DND-41 (cell line): Measurements from ENCODE around the gene ASPDH.
A peak's percentile ranks its signal among the peaks of the same experiment; 100 is the strongest.

Experiments
- ATAC-seq: fragments of 200-7000 bp; cut with Tn5 transposase; 3 replicates; pipeline ENCODE4 v1.9.1; 2021; ENCODE audit warnings: low read depth; ENCODE audit not compliant: insufficient read depth
- DNase-seq: peaks from one replicate; pipeline ENCODE4 v3.0.0-alpha.2; 2020
- H2AFZ ChIP-seq: 2 replicates; pipeline ENCODE4 v1.6.0; 2012; ENCODE audit warnings: low read depth, low read length
- H3K27ac ChIP-seq: 2 replicates; pipeline ENCODE4 v1.5.1; 2012; ENCODE audit warnings: low read length, inconsistent platforms
- H3K27me3 ChIP-seq: fragments of 200-600 bp; sonication (generic); 2 replicates; pipeline ENCODE4 v1.6.0; 2012; ENCODE audit warnings: low read length, mild to moderate bottlenecking, inconsistent platforms; ENCODE audit not compliant: insufficient read depth, poor library complexity
- H3K36me3 ChIP-seq: 2 replicates; pipeline ENCODE4 v1.5.1; 2012; ENCODE audit warnings: low read length, inconsistent platforms; ENCODE audit not compliant: insufficient read depth
- H3K4me1 ChIP-seq: 2 replicates; pipeline ENCODE4 v1.5.1; 2012; ENCODE audit warnings: mild to moderate bottlenecking, low read length; ENCODE audit not compliant: insufficient read depth
- H3K4me2 ChIP-seq: 2 replicates; pipeline ENCODE4 v1.6.0; 2012; ENCODE audit warnings: mild to moderate bottlenecking, moderate library complexity, low read length, inconsistent platforms; ENCODE audit not compliant: insufficient read depth
- H3K4me3 ChIP-seq, 2 experiments: fragments of 200-600 bp in 1 of 2; shearing (Covaris generic) in 1 of 2; 2 replicates each; pipeline ENCODE4 v1.5.1; 2012 to 2016; ENCODE audit warnings: inconsistent platforms in 2 of 2, low read length in 2 of 2, mild to moderate bottlenecking in 2 of 2, low read depth in 1 of 2, moderate library complexity in 1 of 2
- H3K79me2 ChIP-seq: 2 replicates; pipeline ENCODE4 v1.6.0; 2012; ENCODE audit warnings: low read length, inconsistent platforms; ENCODE audit not compliant: insufficient read depth
- H3K9ac ChIP-seq: 2 replicates; pipeline ENCODE4 v1.6.0; 2012; ENCODE audit warnings: low read depth, mild to moderate bottlenecking, inconsistent platforms, low read length, moderate library complexity
- H3K9me3 ChIP-seq: 2 replicates; pipeline ENCODE4 v1.5.1; 2012; ENCODE audit warnings: low read length, moderate library complexity, mild to moderate bottlenecking, inconsistent platforms; ENCODE audit not compliant: insufficient read depth, severe bottlenecking
- H4K20me1 ChIP-seq: 2 replicates; pipeline ENCODE4 v1.6.0; 2012; ENCODE audit warnings: low read length; ENCODE audit not compliant: insufficient read depth
- EZH2 ChIP-seq: IDR thresholded peaks from 3 replicates; pipeline ENCODE4 v1.6.1; 2012; ENCODE audit warnings: borderline replicate concordance, low read depth, mild to moderate bottlenecking, moderate library complexity, low read length, inconsistent platforms; ENCODE audit not compliant: severe bottlenecking
- TF ChIP-seq, protein P1 (sequence below): IDR thresholded peaks from 2 replicates; pipeline ENCODE4 v1.5.1; 2012; ENCODE audit warnings: borderline replicate concordance, low read length, moderate library complexity, mild to moderate bottlenecking; ENCODE audit not compliant: poor library complexity, severe bottlenecking; ENCODE audit errors: extremely low read depth

The ASPDH gene

GRCh38 chr19:50556282-50557008 is 42.7 kb upstream of the ASPDH start:
- Histone ChIP-seq H3K9ac (no peak overlapping the region), H3K4me3 (no peak overlapping the region), H3K9me3 (no peaks in the 10 kb centered on the region), H3K79me2 (no peaks in the 10 kb centered on the region), H3K36me3 (no peaks in the 10 kb centered on the region), H3K4me1 (0 out of 2 replicates have a peak, but pooled peaks cover 5% of the 10 kb centered on the region), H3K27ac (no peak overlapping the region), H3K27me3 (peaks cover 2% of the 10 kb centered on the region), H2AFZ (no peak overlapping the region), H4K20me1 (no peaks in the 10 kb centered on the region), H3K4me2 (0 out of 2 replicates have a peak overlapping the region, but pooled peaks have one; percentile 9)
- TF ChIP-seq EZH2: no peak
- TF ChIP-seq, protein P1, sequence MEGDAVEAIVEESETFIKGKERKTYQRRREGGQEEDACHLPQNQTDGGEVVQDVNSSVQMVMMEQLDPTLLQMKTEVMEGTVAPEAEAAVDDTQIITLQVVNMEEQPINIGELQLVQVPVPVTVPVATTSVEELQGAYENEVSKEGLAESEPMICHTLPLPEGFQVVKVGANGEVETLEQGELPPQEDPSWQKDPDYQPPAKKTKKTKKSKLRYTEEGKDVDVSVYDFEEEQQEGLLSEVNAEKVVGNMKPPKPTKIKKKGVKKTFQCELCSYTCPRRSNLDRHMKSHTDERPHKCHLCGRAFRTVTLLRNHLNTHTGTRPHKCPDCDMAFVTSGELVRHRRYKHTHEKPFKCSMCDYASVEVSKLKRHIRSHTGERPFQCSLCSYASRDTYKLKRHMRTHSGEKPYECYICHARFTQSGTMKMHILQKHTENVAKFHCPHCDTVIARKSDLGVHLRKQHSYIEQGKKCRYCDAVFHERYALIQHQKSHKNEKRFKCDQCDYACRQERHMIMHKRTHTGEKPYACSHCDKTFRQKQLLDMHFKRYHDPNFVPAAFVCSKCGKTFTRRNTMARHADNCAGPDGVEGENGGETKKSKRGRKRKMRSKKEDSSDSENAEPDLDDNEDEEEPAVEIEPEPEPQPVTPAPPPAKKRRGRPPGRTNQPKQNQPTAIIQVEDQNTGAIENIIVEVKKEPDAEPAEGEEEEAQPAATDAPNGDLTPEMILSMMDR: peak; percentile 84
- DNase-seq (peak; percentile 62), ATAC-seq (peak; percentile 72)

DNA sequence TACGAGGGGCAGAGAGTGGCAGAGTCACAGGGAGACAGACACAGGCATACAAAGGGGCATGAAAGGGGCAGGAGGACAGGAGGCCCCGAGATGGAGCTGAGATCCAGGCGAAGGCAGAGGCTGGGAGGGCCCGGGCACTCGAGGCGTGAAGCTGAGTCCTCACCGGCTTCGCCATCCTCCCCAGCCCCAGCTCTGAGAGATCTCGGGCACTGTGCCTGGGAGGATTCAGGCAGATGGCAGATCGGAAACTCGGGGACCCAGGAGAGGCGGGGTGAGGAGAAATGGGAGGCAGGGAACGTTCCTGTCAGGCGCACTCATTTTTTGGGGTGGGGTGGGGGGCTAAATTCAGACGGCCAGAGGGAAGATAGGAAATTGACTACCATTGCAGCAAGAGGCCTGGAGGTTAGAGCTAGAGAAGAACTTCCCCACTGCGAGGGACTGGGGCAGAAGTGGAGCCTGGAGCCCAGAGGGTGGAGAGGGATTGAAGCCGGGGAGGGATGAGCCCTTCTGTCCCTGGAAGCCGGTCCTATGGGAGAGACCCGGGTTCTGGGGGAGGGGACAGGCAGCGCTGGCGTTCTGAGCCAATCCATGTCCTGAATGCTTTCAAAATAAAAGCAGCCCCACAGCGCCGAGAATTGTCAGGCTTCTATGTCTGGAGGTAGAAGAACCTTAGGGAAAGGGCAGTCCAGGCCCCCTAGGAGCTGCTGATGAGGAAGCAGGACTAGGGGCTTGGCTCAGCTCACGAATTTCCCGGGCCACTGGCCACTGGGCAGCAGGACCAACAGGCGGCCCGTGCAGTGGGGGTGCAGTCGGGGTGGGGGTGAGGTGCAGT is 42.0 kb upstream of the ASPDH start:
- ATAC-seq (no peak), DNase-seq (no peak)
- Histone ChIP-seq H3K4me3 (no peak overlapping the region), H3K4me2 (no peak overlapping the region), H3K27ac (no peak overlapping the region), H2AFZ (no peak overlapping the region), H3K9ac (no peak overlapping the region), H3K27me3 (peaks cover 2% of the 10 kb centered on the region), H3K36me3 (no peaks in the 10 kb centered on the region), H3K4me1 (0 out of 2 replicates have a peak, but pooled peaks cover 5% of the 10 kb centered on the region), H3K9me3 (no peaks in the 10 kb centered on the region), H4K20me1 (no peaks in the 10 kb centered on the region), H3K79me2 (no peaks in the 10 kb centered on the region)
- TF ChIP-seq, protein P1: no peak
- TF ChIP-seq EZH2: no peak

DNA sequence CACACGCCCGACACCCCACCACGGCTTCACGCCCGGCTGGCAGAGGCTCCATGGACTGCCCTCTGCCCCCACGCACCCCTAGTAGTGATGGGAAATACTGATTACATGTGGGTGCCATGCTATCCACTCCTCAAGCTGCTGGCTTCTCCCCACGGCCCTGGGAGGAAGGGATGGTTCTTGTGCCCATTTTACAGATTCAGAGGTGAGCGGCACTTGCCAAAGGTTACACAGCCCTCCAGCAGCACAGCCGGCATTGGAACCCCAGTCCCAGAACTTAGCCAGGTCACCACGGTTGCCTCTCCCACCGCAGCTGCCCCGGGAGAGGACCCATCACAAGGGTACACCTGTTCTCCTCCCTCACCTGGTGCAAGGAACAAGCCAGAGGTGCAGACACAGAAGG is 41.3 kb upstream of the ASPDH start:
- H3K79me2 ChIP-seq: no peaks in the 10 kb centered on the region
- no peak overlapping the region for H3K4me2 ChIP-seq
- no peak overlapping the region for H3K27ac ChIP-seq
- H3K4me1 ChIP-seq: 0 out of 2 replicates have a peak, but pooled peaks cover 5% of the 10 kb centered on the region
- no peak overlapping the region for H2AFZ ChIP-seq
- H3K27me3 ChIP-seq: peaks cover 2% of the 10 kb centered on the region
- H3K36me3 ChIP-seq: no peaks in the 10 kb centered on the region
- no peak overlapping the region for H3K9ac ChIP-seq
- H3K4me3 ChIP-seq: no peak overlapping the region
- no peak for ATAC-seq
- DNase-seq: no peak
- no peaks in the 10 kb centered on the region for H3K9me3 ChIP-seq
- no peaks in the 10 kb centered on the region for H4K20me1 ChIP-seq
- TF ChIP-seq, protein P1: no peak
- no peak for TF ChIP-seq EZH2
